Measurements from ENCODE around the gene GAB3. TPM values are rescaled to one million over a fixed set of nuclear protein-coding genes. Genes with fewer than 3 reads are reported as not detected.

GAB3 gene
- total RNA-seq, 1 experiment from 2014 or later = 0.72 TPM

DNA sequence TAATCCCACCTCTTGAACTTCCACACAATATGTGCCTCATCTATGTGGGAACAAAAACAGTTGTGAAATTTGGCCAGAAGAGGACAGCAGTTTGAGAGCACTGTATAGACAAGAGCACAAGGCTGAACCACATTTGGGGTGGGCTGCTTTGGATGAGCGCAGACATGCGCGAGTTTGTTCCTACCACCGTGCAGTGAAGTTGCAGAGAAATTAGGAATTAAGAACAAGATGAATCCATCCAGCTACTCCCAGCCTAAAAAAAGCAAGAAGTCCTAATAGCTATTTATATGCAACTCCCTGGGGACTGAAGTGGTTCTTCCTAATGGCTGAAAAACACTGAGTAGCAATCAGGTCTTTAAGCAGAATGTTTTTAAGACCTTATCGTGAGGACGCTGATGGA lies 1.0 kb downstream of the GAB3 start:
- H3K4me1 Mint-ChIP-seq = peaks cover 9% of the 10 kb centered on the region
- H3K27ac Mint-ChIP-seq = no peak overlapping the region
- H3K9me3 Mint-ChIP-seq = no peaks in the 10 kb centered on the region
- DNase-seq (ENCODE audit: low spot score) = no peak
- no peaks in the 10 kb centered on the region for H3K36me3 Mint-ChIP-seq
- H3K4me3 Mint-ChIP-seq = peak overlapping the region; percentile 57
- peaks cover 51% of the 10 kb centered on the region for H3K27me3 Mint-ChIP-seq (ENCODE audit: low read depth)
- TF ChIP-seq FOXJ3 (CRISPR knock-in tag; IDR thresholded peaks at IDR 0.05; ENCODE audit: borderline replicate concordance) = no peak
- ChIA-PET CTCF (interaction anchor here (1.2 to 1.7 kb wide), 3 partner anchors 9 to 91 kb away, joined by 6 to 7 read pairs (median 6); no protein-coding TSS in a partner anchor), POLR2A (no interaction called here)
- ATAC-seq = no peak

DNA sequence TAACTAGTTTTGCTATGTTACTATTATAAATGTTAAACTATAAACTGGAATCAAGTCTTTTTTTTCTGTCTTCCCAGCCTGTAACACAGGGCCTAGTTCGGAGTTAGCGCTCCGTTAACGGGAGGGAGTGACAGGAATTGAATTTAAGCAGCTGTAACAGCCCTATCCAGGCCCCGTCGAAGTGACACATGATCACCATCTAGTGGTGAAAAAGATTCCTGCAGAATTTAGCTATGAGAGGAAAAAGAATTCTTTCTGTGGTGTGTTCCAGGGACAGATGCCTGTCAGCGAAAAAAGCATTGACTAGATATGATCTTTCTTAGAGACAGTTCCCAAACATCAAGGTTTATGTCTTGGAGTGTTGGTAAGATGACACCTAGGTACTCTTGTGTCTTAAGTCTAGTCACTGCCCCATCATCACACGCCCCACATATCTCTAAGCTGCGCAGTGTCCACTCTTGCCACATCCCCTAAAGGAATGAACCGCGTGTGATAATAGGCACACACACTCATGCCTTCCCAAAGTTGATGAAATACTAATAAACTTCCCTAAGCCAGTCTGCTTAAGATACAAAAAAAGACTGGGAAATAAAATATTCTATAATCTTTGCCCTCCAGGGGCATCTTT lies 2.1 kb downstream of the GAB3 start:
- Mint-ChIP-seq H3K36me3 (no peaks in the 10 kb centered on the region), H3K27me3 (ENCODE audit: low read depth) (peaks cover 46% of the 10 kb centered on the region), H3K4me1 (peaks cover 9% of the 10 kb centered on the region), H3K27ac (no peak overlapping the region), H3K9me3 (no peaks in the 10 kb centered on the region), H3K4me3 (no peak overlapping the region)
- TF ChIP-seq, protein P1, sequence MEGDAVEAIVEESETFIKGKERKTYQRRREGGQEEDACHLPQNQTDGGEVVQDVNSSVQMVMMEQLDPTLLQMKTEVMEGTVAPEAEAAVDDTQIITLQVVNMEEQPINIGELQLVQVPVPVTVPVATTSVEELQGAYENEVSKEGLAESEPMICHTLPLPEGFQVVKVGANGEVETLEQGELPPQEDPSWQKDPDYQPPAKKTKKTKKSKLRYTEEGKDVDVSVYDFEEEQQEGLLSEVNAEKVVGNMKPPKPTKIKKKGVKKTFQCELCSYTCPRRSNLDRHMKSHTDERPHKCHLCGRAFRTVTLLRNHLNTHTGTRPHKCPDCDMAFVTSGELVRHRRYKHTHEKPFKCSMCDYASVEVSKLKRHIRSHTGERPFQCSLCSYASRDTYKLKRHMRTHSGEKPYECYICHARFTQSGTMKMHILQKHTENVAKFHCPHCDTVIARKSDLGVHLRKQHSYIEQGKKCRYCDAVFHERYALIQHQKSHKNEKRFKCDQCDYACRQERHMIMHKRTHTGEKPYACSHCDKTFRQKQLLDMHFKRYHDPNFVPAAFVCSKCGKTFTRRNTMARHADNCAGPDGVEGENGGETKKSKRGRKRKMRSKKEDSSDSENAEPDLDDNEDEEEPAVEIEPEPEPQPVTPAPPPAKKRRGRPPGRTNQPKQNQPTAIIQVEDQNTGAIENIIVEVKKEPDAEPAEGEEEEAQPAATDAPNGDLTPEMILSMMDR (IDR thresholded peaks at IDR 0.05) = peak; percentile 39; the same call in 1 of the 2 replicates
- TF ChIP-seq, protein P2, sequence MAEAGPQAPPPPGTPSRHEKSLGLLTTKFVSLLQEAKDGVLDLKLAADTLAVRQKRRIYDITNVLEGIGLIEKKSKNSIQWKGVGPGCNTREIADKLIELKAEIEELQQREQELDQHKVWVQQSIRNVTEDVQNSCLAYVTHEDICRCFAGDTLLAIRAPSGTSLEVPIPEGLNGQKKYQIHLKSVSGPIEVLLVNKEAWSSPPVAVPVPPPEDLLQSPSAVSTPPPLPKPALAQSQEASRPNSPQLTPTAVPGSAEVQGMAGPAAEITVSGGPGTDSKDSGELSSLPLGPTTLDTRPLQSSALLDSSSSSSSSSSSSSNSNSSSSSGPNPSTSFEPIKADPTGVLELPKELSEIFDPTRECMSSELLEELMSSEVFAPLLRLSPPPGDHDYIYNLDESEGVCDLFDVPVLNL (CRISPR knock-in tag; IDR thresholded peaks at IDR 0.05; ENCODE audit: borderline replicate concordance, low read depth) = no peak
- ATAC-seq (peak; percentile 50), DNase-seq (ENCODE audit: low spot score) (peak; percentile 15)
- POLR2A ChIA-PET = interaction anchor here (1.2 kb wide), 1 partner anchor 56 kb away, joined by 3 read pairs; the partner anchor contains the start of gene MPP1
- CTCF ChIA-PET = interaction anchor here (0.6 to 1.8 kb wide), 17 partner anchors 8 to 221 kb away, joined by 3 to 12 read pairs (median 4); partner anchors contain the start of gene DKC1

DNA sequence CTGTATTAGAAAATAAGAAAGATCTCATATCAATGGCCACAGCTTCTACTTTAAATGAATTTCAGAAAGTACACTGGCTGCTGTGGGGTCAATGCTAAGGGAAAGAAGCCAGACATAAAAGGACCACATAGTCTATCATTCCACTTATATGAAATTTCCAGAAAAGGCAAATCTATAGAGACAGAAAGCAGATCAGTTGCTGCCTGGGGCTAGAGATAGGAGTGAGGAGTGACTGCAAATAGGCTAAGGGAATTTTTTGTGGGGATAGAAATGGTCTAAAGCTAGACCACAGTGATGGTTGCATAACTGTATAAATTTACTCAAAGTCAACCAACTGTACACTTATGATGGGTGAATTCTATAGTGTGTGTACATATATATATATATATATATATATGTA lies 8.3 kb downstream of the GAB3 start:
- Mint-ChIP-seq H3K27me3 (ENCODE audit: low read depth) (no peaks in the 10 kb centered on the region), H3K4me3 (no peak overlapping the region), H3K9me3 (no peaks in the 10 kb centered on the region), H3K27ac (no peak overlapping the region), H3K36me3 (no peaks in the 10 kb centered on the region), H3K4me1 (no peaks in the 10 kb centered on the region)
- CTCF ChIA-PET = no interaction called here
- DNase-seq (ENCODE audit: low spot score) (no peak), ATAC-seq (no peak)
- POLR2A ChIA-PET = no interaction called here
- no peak for TF ChIP-seq CBFB (CRISPR knock-in tag; IDR thresholded peaks at IDR 0.05; ENCODE audit: low read depth)
- TF ChIP-seq, protein P3, sequence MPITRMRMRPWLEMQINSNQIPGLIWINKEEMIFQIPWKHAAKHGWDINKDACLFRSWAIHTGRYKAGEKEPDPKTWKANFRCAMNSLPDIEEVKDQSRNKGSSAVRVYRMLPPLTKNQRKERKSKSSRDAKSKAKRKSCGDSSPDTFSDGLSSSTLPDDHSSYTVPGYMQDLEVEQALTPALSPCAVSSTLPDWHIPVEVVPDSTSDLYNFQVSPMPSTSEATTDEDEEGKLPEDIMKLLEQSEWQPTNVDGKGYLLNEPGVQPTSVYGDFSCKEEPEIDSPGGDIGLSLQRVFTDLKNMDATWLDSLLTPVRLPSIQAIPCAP (CRISPR knock-in tag; IDR thresholded peaks at IDR 0.05) = no peak
- no peak for TF ChIP-seq SP1 (CRISPR knock-in tag; conservative IDR thresholded peaks at IDR 0.05)
- no peak for TF ChIP-seq MYBL2 (CRISPR knock-in tag; IDR thresholded peaks at IDR 0.05)
- no peak for TF ChIP-seq ELF4 (CRISPR knock-in tag; IDR thresholded peaks at IDR 0.05; ENCODE audit: low read depth)
- TF ChIP-seq, protein P4, sequence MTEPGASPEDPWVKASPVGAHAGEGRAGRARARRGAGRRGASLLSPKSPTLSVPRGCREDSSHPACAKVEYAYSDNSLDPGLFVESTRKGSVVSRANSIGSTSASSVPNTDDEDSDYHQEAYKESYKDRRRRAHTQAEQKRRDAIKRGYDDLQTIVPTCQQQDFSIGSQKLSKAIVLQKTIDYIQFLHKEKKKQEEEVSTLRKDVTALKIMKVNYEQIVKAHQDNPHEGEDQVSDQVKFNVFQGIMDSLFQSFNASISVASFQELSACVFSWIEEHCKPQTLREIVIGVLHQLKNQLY (CRISPR knock-in tag; IDR thresholded peaks at IDR 0.05) = no peak
- TF ChIP-seq NR3C1 (CRISPR knock-in tag; conservative IDR thresholded peaks at IDR 0.05; ENCODE audit: low read depth) = no peak
- TF ChIP-seq SMAD3 (CRISPR knock-in tag; IDR thresholded peaks at IDR 0.05; ENCODE audit: borderline replicate concordance) = no peak
- TF ChIP-seq, protein P5, sequence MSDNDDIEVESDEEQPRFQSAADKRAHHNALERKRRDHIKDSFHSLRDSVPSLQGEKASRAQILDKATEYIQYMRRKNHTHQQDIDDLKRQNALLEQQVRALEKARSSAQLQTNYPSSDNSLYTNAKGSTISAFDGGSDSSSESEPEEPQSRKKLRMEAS (CRISPR knock-in tag; IDR thresholded peaks at IDR 0.05) = no peak
- no peak for TF ChIP-seq ZNF121 (CRISPR knock-in tag; IDR thresholded peaks at IDR 0.05)
- TF ChIP-seq, protein P6, sequence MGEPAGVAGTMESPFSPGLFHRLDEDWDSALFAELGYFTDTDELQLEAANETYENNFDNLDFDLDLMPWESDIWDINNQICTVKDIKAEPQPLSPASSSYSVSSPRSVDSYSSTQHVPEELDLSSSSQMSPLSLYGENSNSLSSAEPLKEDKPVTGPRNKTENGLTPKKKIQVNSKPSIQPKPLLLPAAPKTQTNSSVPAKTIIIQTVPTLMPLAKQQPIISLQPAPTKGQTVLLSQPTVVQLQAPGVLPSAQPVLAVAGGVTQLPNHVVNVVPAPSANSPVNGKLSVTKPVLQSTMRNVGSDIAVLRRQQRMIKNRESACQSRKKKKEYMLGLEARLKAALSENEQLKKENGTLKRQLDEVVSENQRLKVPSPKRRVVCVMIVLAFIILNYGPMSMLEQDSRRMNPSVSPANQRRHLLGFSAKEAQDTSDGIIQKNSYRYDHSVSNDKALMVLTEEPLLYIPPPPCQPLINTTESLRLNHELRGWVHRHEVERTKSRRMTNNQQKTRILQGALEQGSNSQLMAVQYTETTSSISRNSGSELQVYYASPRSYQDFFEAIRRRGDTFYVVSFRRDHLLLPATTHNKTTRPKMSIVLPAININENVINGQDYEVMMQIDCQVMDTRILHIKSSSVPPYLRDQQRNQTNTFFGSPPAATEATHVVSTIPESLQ (CRISPR knock-in tag; IDR thresholded peaks at IDR 0.05) = no peak
- TF ChIP-seq, protein P7, sequence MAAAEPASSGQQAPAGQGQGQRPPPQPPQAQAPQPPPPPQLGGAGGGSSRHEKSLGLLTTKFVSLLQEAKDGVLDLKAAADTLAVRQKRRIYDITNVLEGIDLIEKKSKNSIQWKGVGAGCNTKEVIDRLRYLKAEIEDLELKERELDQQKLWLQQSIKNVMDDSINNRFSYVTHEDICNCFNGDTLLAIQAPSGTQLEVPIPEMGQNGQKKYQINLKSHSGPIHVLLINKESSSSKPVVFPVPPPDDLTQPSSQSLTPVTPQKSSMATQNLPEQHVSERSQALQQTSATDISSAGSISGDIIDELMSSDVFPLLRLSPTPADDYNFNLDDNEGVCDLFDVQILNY (CRISPR knock-in tag; IDR thresholded peaks at IDR 0.05) = no peak
- TF ChIP-seq, protein P8, sequence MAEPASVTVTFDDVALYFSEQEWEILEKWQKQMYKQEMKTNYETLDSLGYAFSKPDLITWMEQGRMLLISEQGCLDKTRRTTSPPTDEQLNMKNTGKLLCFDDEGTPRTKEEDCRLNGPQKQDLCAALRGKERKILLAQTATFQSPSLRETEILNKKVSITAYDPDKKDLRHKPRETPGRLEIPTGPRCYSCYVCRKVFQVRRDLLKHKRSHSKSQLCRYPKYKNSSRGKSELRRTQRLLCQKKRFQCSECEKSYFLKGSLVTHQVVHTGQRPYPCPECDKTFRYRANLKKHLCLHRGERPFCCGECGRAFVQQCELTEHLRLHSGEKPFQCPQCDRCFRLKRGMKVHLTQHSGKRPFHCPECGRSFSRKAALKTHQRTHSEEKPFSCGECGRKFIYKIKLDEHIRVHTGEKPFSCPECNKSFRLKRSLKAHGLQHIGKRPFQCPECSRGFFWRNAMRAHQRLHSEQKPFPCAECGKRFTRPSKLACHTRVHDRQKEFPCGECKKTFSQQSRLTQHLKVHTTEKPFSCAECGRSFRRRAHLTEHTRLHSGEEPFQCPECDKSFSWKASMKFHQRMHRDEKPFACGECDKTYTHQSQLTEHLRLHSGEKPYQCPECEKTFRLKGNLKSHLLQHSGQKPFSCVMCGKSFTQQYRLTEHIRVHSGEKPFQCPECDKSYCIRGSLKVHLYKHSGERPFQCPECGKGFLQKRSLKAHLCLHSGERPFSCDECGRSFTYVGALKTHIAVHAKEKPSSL (CRISPR knock-in tag; conservative IDR thresholded peaks at IDR 0.05) = no peak
- no peak for TF ChIP-seq PRRX2 (CRISPR knock-in tag; IDR thresholded peaks at IDR 0.05)
- no peak for TF ChIP-seq TEAD4 (CRISPR knock-in tag; IDR thresholded peaks at IDR 0.05)

Measured in WTC11 (cell line).